IgD-negative memory B cell (primary cell): Measurements from ENCODE around the gene NINL. TPM values are rescaled to one million over a fixed set of nuclear protein-coding genes. Genes with fewer than 3 reads are reported as not detected.
"Not testable (repeated sequence)": the region's sequence is repeated elsewhere in the genome, so short reads cannot be mapped to it uniquely, and the experiment has no call there.

Experiments used
- H3K27ac Mint-ChIP-seq, 3 donors: one replicate each; pipeline ENCODE4 v1.8.0; 2020 to 2022; ENCODE audit warnings: mild to moderate bottlenecking in 3 of 3, mixed read lengths in 3 of 3, moderate library complexity in 1 of 3
- H3K27me3 Mint-ChIP-seq: one replicate; pipeline ENCODE4 v1.8.0; 2021; ENCODE audit warnings: mixed read lengths
- H3K36me3 Mint-ChIP-seq: one replicate; pipeline ENCODE4 v1.8.0; 2020; ENCODE audit warnings: mild to moderate bottlenecking, mixed read lengths
- H3K4me1 Mint-ChIP-seq, 3 donors: one replicate each; pipeline ENCODE4 v1.8.0; 2020 to 2022; ENCODE audit warnings: mixed read lengths in 3 of 3, mild to moderate bottlenecking in 1 of 3
- H3K4me3 Mint-ChIP-seq, 4 donors: one replicate each; pipeline ENCODE4 v1.8.0; 2020 to 2022; ENCODE audit warnings: mild to moderate bottlenecking in 4 of 4, mixed read lengths in 4 of 4, moderate library complexity in 3 of 4
- H3K9me3 Mint-ChIP-seq, 3 donors: one replicate each; pipeline ENCODE4 v1.8.0; 2020 to 2021; ENCODE audit warnings: mixed read lengths in 3 of 3, mild to moderate bottlenecking in 1 of 3
- polyA plus RNA-seq: library from polyadenylated mRNA; unstranded; fragments of 300-500 nt; fragmentation: Illumina TruSeq; gene quantifications from one replicate; pipeline ENCODE4 v1.2.3, GENCODE V29; 2021

Gene NINL
- polyA plus RNA-seq, 1 donor from 2014 or later, result 1.8 TPM

- Mint-ChIP-seq H3K9me3 (no peaks in the 10 kb centered on the region), H3K4me1 (peaks cover 0 to 2% (median 0%) of the 10 kb centered on the region in 3 donors), H3K4me3 (no peak overlapping the region), H3K36me3 (no peaks in the 10 kb centered on the region), H3K27me3 (peaks cover 5% of the 10 kb centered on the region), H3K27ac (no peak overlapping the region)
These were observed 33.7 kb downstream of the NINL start for GRCh38 chr20:25551413-25552215.

- not testable (repeated sequence) for H3K27me3 Mint-ChIP-seq, H3K27ac Mint-ChIP-seq, H3K4me1 Mint-ChIP-seq, H3K36me3 Mint-ChIP-seq, H3K9me3 Mint-ChIP-seq, H3K4me3 Mint-ChIP-seq
These were observed 34.5 kb downstream of the NINL start for GRCh38 chr20:25550645-25551337.

GRCh38 chr20:25549843-25550477, 35.4 kb downstream of the NINL start:
- Mint-ChIP-seq H3K27me3 (peaks cover 5% of the 10 kb centered on the region), H3K27ac (no peak overlapping the region), H3K9me3 (no peaks in the 10 kb centered on the region), H3K4me3 (no peak overlapping the region), H3K36me3 (no peaks in the 10 kb centered on the region), H3K4me1 (peaks cover 0 to 2% (median 2%) of the 10 kb centered on the region in 3 donors)

- Mint-ChIP-seq H3K4me3 (no peak overlapping the region), H3K27me3 (peaks cover 5% of the 10 kb centered on the region), H3K27ac (no peak overlapping the region), H3K36me3 (no peaks in the 10 kb centered on the region), H3K9me3 (no peaks in the 10 kb centered on the region), H3K4me1 (peaks cover 0 to 2% (median 2%) of the 10 kb centered on the region in 3 donors)
These were observed 36.1 kb downstream of the NINL start for GRCh38 chr20:25549172-25549773.

GRCh38 chr20:25548613-25549086, 36.7 kb downstream of the NINL start:
- Mint-ChIP-seq H3K36me3 (no peaks in the 10 kb centered on the region), H3K4me1 (peaks cover 0 to 2% (median 0%) of the 10 kb centered on the region in 3 donors), H3K9me3 (no peaks in the 10 kb centered on the region), H3K4me3 (no peak overlapping the region), H3K27me3 (peaks cover 5% of the 10 kb centered on the region), H3K27ac (no peak overlapping the region)

- no peaks in the 10 kb centered on the region for H3K9me3 Mint-ChIP-seq
- peaks cover 5% of the 10 kb centered on the region for H3K27me3 Mint-ChIP-seq
- H3K4me3 Mint-ChIP-seq, result no peak overlapping the region
- H3K4me1 Mint-ChIP-seq, result peaks cover 0 to 2% (median 0%) of the 10 kb centered on the region in 3 donors
- no peak overlapping the region for H3K27ac Mint-ChIP-seq
- no peaks in the 10 kb centered on the region for H3K36me3 Mint-ChIP-seq
These were observed 37.3 kb downstream of the NINL start for GRCh38 chr20:25547999-25548398.

GRCh38 chr20:25547063-25547462, 38.3 kb downstream of the NINL start:
- Mint-ChIP-seq H3K36me3 (no peaks in the 10 kb centered on the region), H3K4me3 (no peak overlapping the region), H3K27ac (no peak overlapping the region), H3K9me3 (no peaks in the 10 kb centered on the region), H3K27me3 (peaks cover 5% of the 10 kb centered on the region), H3K4me1 (peaks cover 0 to 2% (median 0%) of the 10 kb centered on the region in 3 donors)

- Mint-ChIP-seq H3K9me3 (no peaks in the 10 kb centered on the region), H3K4me3 (no peak overlapping the region), H3K36me3 (no peaks in the 10 kb centered on the region), H3K27me3 (peaks cover 2% of the 10 kb centered on the region), H3K4me1 (peaks cover 3 to 5% (median 5%) of the 10 kb centered on the region in 3 donors), H3K27ac (no peak overlapping the region)
These were observed 39.3 kb downstream of the NINL start for GRCh38 chr20:25546048-25546447.

- Mint-ChIP-seq H3K4me1 (peaks cover 7 to 10% (median 8%) of the 10 kb centered on the region in 3 donors), H3K36me3 (no peaks in the 10 kb centered on the region), H3K4me3 (no peak overlapping the region), H3K27me3 (peaks cover 2% of the 10 kb centered on the region), H3K27ac (no peak overlapping the region), H3K9me3 (no peaks in the 10 kb centered on the region)
These were observed 40.2 kb downstream of the NINL start for GRCh38 chr20:25545171-25545570.

- H3K4me3 Mint-ChIP-seq, result no peak overlapping the region
These were observed 40.6 kb downstream of the NINL start for GRCh38 chr20:25544734-25545133.

GRCh38 chr20:25544311-25544710, 41.0 kb downstream of the NINL start:
- Mint-ChIP-seq H3K9me3 (no peaks in the 10 kb centered on the region), H3K27me3 (peaks cover under 1% of the 10 kb centered on the region), H3K36me3 (no peaks in the 10 kb centered on the region), H3K27ac (peak overlapping the region in 1 of 3 donors; percentile 31), H3K4me3 (no peak overlapping the region), H3K4me1 (peaks cover 11 to 14% (median 11%) of the 10 kb centered on the region in 3 donors)

More at GRCh38 chr20:25544734-25545133, 40.6 kb downstream of the NINL start:
- Mint-ChIP-seq H3K9me3 (no peaks in the 10 kb centered on the region), H3K36me3 (no peaks in the 10 kb centered on the region), H3K27ac (no peak overlapping the region), H3K4me1 (peaks cover 9 to 11% (median 10%) of the 10 kb centered on the region in 3 donors), H3K27me3 (peaks cover 2% of the 10 kb centered on the region)

GRCh38 chr20:25543068-25543467, 42.3 kb downstream of the NINL start:
- Mint-ChIP-seq H3K9me3 (no peaks in the 10 kb centered on the region), H3K4me1 (peaks cover 11 to 14% (median 11%) of the 10 kb centered on the region in 3 donors), H3K27ac (no peak overlapping the region), H3K27me3 (no peaks in the 10 kb centered on the region), H3K36me3 (no peaks in the 10 kb centered on the region), H3K4me3 (no peak overlapping the region)

- Mint-ChIP-seq H3K36me3 (peaks cover 2% of the 10 kb centered on the region), H3K9me3 (no peaks in the 10 kb centered on the region), H3K4me3 (no peak overlapping the region), H3K27me3 (no peaks in the 10 kb centered on the region), H3K4me1 (peaks cover 11 to 14% (median 11%) of the 10 kb centered on the region in 3 donors), H3K27ac (no peak overlapping the region)
These were observed 43.7 kb downstream of the NINL start for GRCh38 chr20:25541676-25542075.

GRCh38 chr20:25539742-25540672, 45.3 kb downstream of the NINL start:
- Mint-ChIP-seq H3K36me3 (peaks cover 2% of the 10 kb centered on the region), H3K4me1 (peaks cover 11 to 12% (median 11%) of the 10 kb centered on the region in 3 donors), H3K9me3 (no peaks in the 10 kb centered on the region), H3K27me3 (peaks cover 2% of the 10 kb centered on the region), H3K4me3 (peak overlapping the region; percentile 85 to 96 (median 90)), H3K27ac (peak overlapping the region in 2 of 3 donors; percentile 12 to 39)
